WTC11 (cell line): Measurements from ENCODE around the gene C17orf78. TPM values are rescaled to one million over a fixed set of nuclear protein-coding genes. Genes with fewer than 3 reads are reported as not detected.
A peak's percentile ranks its signal among the peaks of the same experiment; 100 is the strongest.

Experiments used
- ATAC-seq: fragments of 200-7000 bp; cut with Tn5 transposase; 2 replicates; pipeline ENCODE4 v1.10.0; 2021; ENCODE audit warnings: mild to moderate bottlenecking, moderate library complexity
- CTCF ChIA-PET: fragments of 300-600 bp; sonication (Branson Sonifier 250); formaldehyde crosslinking; loops from one replicate; lab custom pipeline; 2021; ENCODE audit warnings: antibody characterized with exemption; lab: Charles Lee
- POLR2A ChIA-PET: fragments of 350-600 bp; sonication (Branson Sonifier 250); formaldehyde crosslinking; loops from one replicate; lab custom pipeline; 2021; ENCODE audit warnings: antibody characterized with exemption; lab: Charles Lee
- DNase-seq: peaks from one replicate; pipeline ENCODE4 v3.0.0; 2021; ENCODE audit warnings: low spot score
- H3K27ac Mint-ChIP-seq: 2 replicates; pipeline ENCODE4 v1.8.0; 2021; ENCODE audit warnings: mixed read lengths
- H3K27me3 Mint-ChIP-seq: 2 replicates; pipeline ENCODE4 v1.8.0; 2021; ENCODE audit warnings: low read depth, mild to moderate bottlenecking, moderate library complexity, mixed read lengths
- H3K36me3 Mint-ChIP-seq: 2 replicates; pipeline ENCODE4 v1.8.0; 2021; ENCODE audit warnings: mixed read lengths
- H3K4me1 Mint-ChIP-seq: 2 replicates; pipeline ENCODE4 v1.8.0; 2022; ENCODE audit warnings: mixed read lengths
- H3K4me3 Mint-ChIP-seq: 2 replicates; pipeline ENCODE4 v1.8.0; 2021; ENCODE audit warnings: mild to moderate bottlenecking, moderate library complexity, mixed read lengths
- H3K9me3 Mint-ChIP-seq: 2 replicates; pipeline ENCODE4 v1.8.0; 2021; ENCODE audit warnings: mixed read lengths
- CREB1 ChIP-seq: sonication (generic); formaldehyde crosslinking; IDR thresholded peaks from 2 replicates; pipeline ENCODE4 v1.8.0; 2023; ENCODE audit warnings: mild to moderate bottlenecking, missing genetic modification reagents
- CREM ChIP-seq: sonication (generic); formaldehyde crosslinking; IDR thresholded peaks from 2 replicates; pipeline ENCODE4 v1.8.1; 2022; ENCODE audit warnings: mild to moderate bottlenecking, missing genetic modification reagents, moderate library complexity
- IRF2 ChIP-seq: sonication (generic); formaldehyde crosslinking; IDR thresholded peaks from 2 replicates; pipeline ENCODE4 v1.8.0; 2022; ENCODE audit warnings: low read depth, missing genetic modification reagents, borderline replicate concordance
- KAT7 ChIP-seq: sonication (generic); formaldehyde crosslinking; IDR thresholded peaks from 2 replicates; pipeline ENCODE4 v1.8.1; 2023; ENCODE audit warnings: missing genetic modification reagents, mild to moderate bottlenecking, borderline replicate concordance
- MLX ChIP-seq: sonication (generic); formaldehyde crosslinking; IDR thresholded peaks from 2 replicates; pipeline ENCODE4 v1.8.1; 2023; ENCODE audit warnings: mild to moderate bottlenecking, missing genetic modification reagents, moderate library complexity
- NFATC4 ChIP-seq: fragments of 250-450 bp; sonication (Bioruptor Pico); IDR thresholded peaks from 2 replicates; pipeline ENCODE4 v1.9.0; 2021; ENCODE audit warnings: mild to moderate bottlenecking
- SOX15 ChIP-seq: fragments of 250-450 bp; sonication (Bioruptor Pico); IDR thresholded peaks from 2 replicates; pipeline ENCODE4 v1.9.0; 2021; ENCODE audit warnings: mild to moderate bottlenecking
- TEAD1 ChIP-seq: sonication (generic); formaldehyde crosslinking; IDR thresholded peaks from 2 replicates; pipeline ENCODE4 v1.8.0; 2022; ENCODE audit warnings: mild to moderate bottlenecking, missing genetic modification reagents
- TP53 ChIP-seq: sonication (generic); formaldehyde crosslinking; IDR thresholded peaks from 2 replicates; pipeline ENCODE4 v1.8.1; 2023; ENCODE audit warnings: mild to moderate bottlenecking, missing genetic modification reagents
- USF1 ChIP-seq: sonication (generic); formaldehyde crosslinking; IDR thresholded peaks from 2 replicates; pipeline ENCODE4 v1.8.0; 2022; ENCODE audit warnings: mild to moderate bottlenecking, missing genetic modification reagents
- ZNF219 ChIP-seq: sonication (generic); formaldehyde crosslinking; IDR thresholded peaks from 2 replicates; pipeline ENCODE4 v1.8.0; 2023; ENCODE audit warnings: missing genetic modification reagents, mild to moderate bottlenecking, borderline replicate concordance
- total RNA-seq: library from RNA; stranded (reverse); gene quantifications from 3 replicates; pipeline ENCODE4 v1.2.3, GENCODE V29; 2021
- TF ChIP-seq, protein P1 (sequence below): sonication (generic); formaldehyde crosslinking; IDR thresholded peaks from 2 replicates; pipeline ENCODE4 v1.8.1; 2022; ENCODE audit warnings: mild to moderate bottlenecking, missing genetic modification reagents, moderate library complexity, borderline replicate concordance
- TF ChIP-seq, protein P2 (sequence below): sonication (generic); formaldehyde crosslinking; conservative IDR thresholded peaks from 2 replicates; pipeline ENCODE4 v1.8.1; 2023; ENCODE audit warnings: mild to moderate bottlenecking, low read depth, missing genetic modification reagents, moderate library complexity
- TF ChIP-seq, protein P3 (sequence below): fragments of 250-450 bp; sonication (Bioruptor Pico); IDR thresholded peaks from 2 replicates; pipeline ENCODE4 v1.9.0; 2021; ENCODE audit warnings: mild to moderate bottlenecking, borderline replicate concordance

Gene C17orf78
- total RNA-seq, 1 experiment from 2014 or later = not detected

GRCh38 chr17:37327341-37328090, 48.3 kb upstream of the C17orf78 start (continued):
- TF ChIP-seq ZNF219 (CRISPR knock-in tag) = no peak
- TF ChIP-seq IRF2 = no peak

DNA sequence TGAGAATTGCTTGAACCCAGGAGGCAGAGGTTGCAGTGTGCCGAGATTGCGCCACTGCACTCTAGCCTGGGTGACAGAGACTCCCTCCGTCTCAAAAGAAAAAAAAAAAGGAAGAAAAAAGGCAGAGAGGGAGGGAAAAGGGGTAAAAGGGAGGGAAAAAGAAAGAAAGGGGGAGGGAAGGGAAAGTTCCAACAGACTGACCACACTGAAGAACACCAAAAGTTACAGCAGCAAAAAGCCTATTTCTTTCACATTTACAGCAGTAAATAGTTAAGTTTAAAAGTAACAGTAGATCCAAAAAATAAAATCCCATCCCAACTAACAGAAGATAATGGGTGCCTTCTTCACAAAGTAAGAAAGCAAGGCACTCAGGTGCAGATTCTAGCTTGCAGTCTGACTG, 36.9 kb upstream of the C17orf78 start:
- Mint-ChIP-seq H3K27ac (peak overlapping the region; percentile 21), H3K4me3 (no peak overlapping the region), H3K9me3 (no peaks in the 10 kb centered on the region), H3K27me3 (no peaks in the 10 kb centered on the region), H3K36me3 (peaks cover 25% of the 10 kb centered on the region)
- POLR2A ChIA-PET = no interaction called here
- ATAC-seq = no peak
- TF ChIP-seq NFATC4 = no peak
- TF ChIP-seq TP53 (CRISPR knock-in tag) = no peak
- TF ChIP-seq, protein P1, sequence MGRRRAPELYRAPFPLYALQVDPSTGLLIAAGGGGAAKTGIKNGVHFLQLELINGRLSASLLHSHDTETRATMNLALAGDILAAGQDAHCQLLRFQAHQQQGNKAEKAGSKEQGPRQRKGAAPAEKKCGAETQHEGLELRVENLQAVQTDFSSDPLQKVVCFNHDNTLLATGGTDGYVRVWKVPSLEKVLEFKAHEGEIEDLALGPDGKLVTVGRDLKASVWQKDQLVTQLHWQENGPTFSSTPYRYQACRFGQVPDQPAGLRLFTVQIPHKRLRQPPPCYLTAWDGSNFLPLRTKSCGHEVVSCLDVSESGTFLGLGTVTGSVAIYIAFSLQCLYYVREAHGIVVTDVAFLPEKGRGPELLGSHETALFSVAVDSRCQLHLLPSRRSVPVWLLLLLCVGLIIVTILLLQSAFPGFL (CRISPR knock-in tag) = no peak
- no peak for TF ChIP-seq SOX15 (CRISPR knock-in tag)
- no peak for TF ChIP-seq CREM (CRISPR knock-in tag)
- TF ChIP-seq TEAD1 (CRISPR knock-in tag) = no peak
- TF ChIP-seq KAT7 (CRISPR knock-in tag) = no peak
- TF ChIP-seq USF1 = no peak
- TF ChIP-seq, protein P2, sequence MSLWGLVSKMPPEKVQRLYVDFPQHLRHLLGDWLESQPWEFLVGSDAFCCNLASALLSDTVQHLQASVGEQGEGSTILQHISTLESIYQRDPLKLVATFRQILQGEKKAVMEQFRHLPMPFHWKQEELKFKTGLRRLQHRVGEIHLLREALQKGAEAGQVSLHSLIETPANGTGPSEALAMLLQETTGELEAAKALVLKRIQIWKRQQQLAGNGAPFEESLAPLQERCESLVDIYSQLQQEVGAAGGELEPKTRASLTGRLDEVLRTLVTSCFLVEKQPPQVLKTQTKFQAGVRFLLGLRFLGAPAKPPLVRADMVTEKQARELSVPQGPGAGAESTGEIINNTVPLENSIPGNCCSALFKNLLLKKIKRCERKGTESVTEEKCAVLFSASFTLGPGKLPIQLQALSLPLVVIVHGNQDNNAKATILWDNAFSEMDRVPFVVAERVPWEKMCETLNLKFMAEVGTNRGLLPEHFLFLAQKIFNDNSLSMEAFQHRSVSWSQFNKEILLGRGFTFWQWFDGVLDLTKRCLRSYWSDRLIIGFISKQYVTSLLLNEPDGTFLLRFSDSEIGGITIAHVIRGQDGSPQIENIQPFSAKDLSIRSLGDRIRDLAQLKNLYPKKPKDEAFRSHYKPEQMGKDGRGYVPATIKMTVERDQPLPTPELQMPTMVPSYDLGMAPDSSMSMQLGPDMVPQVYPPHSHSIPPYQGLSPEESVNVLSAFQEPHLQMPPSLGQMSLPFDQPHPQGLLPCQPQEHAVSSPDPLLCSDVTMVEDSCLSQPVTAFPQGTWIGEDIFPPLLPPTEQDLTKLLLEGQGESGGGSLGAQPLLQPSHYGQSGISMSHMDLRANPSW (CRISPR knock-in tag) = no peak
- no peak for TF ChIP-seq CREB1 (CRISPR knock-in tag)
- TF ChIP-seq, protein P3, sequence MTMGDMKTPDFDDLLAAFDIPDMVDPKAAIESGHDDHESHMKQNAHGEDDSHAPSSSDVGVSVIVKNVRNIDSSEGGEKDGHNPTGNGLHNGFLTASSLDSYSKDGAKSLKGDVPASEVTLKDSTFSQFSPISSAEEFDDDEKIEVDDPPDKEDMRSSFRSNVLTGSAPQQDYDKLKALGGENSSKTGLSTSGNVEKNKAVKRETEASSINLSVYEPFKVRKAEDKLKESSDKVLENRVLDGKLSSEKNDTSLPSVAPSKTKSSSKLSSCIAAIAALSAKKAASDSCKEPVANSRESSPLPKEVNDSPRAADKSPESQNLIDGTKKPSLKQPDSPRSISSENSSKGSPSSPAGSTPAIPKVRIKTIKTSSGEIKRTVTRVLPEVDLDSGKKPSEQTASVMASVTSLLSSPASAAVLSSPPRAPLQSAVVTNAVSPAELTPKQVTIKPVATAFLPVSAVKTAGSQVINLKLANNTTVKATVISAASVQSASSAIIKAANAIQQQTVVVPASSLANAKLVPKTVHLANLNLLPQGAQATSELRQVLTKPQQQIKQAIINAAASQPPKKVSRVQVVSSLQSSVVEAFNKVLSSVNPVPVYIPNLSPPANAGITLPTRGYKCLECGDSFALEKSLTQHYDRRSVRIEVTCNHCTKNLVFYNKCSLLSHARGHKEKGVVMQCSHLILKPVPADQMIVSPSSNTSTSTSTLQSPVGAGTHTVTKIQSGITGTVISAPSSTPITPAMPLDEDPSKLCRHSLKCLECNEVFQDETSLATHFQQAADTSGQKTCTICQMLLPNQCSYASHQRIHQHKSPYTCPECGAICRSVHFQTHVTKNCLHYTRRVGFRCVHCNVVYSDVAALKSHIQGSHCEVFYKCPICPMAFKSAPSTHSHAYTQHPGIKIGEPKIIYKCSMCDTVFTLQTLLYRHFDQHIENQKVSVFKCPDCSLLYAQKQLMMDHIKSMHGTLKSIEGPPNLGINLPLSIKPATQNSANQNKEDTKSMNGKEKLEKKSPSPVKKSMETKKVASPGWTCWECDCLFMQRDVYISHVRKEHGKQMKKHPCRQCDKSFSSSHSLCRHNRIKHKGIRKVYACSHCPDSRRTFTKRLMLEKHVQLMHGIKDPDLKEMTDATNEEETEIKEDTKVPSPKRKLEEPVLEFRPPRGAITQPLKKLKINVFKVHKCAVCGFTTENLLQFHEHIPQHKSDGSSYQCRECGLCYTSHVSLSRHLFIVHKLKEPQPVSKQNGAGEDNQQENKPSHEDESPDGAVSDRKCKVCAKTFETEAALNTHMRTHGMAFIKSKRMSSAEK (CRISPR knock-in tag) = no peak
- TF ChIP-seq MLX (CRISPR knock-in tag) = no peak
- TF ChIP-seq, all 79 proteins: peak for 0
- CTCF ChIA-PET = interaction anchor here (1.9 kb wide), 1 partner anchor 35 kb away, joined by 6 read pairs; no protein-coding TSS in a partner anchor
- peaks cover 23% of the 10 kb centered on the region for H3K4me1 Mint-ChIP-seq
- DNase-seq = no peak
